SU-DHL-6 (cell line): ENCODE results near the gene RETN.

Experiments used
- H2AFZ ChIP-seq: fragments of 200-600 bp; sonication (generic); 2 replicates; pipeline ENCODE4 v1.6.1; 2014; ENCODE audit warnings: low read depth, mild to moderate bottlenecking, moderate library complexity, mixed read lengths, antibody characterized with exemption, low read length; ENCODE audit not compliant: severe bottlenecking
- H3F3A ChIP-seq: fragments of 200-600 bp; shearing (Covaris generic); 2 replicates; pipeline ENCODE4 v1.6.0; 2016; ENCODE audit warnings: antibody characterized with exemption, mild to moderate bottlenecking; ENCODE audit not compliant: insufficient read depth
- H3K27ac ChIP-seq: fragments of 200-600 bp; sonication (generic); 2 replicates; pipeline ENCODE4 v1.5.1; 2016; ENCODE audit warnings: low read depth, mild to moderate bottlenecking, low read length, moderate library complexity, mixed read lengths
- H3K27me3 ChIP-seq: fragments of 200-600 bp; sonication (generic), shearing (Covaris generic); 2 replicates; pipeline ENCODE4 v1.6.0; 2014; ENCODE audit warnings: mild to moderate bottlenecking, low read length
- H3K36me3 ChIP-seq: fragments of 200-600 bp; sonication (generic); 2 replicates; pipeline ENCODE4 v1.6.1; 2014; ENCODE audit warnings: mild to moderate bottlenecking, low read length, mixed read lengths
- H3K4me2 ChIP-seq: fragments of 300-600, 200-600 bp; shearing (Covaris generic), sonication (generic); 2 replicates; pipeline ENCODE4 v1.6.0; 2014; ENCODE audit warnings: low read length, low read depth, mild to moderate bottlenecking; ENCODE audit not compliant: poor library complexity, severe bottlenecking
- H3K4me3 ChIP-seq: fragments of 200-600 bp; sonication (generic); 2 replicates; pipeline ENCODE4 v1.5.1; 2014; ENCODE audit warnings: antibody characterized with exemption, low read length, mild to moderate bottlenecking, mixed read lengths; ENCODE audit not compliant: insufficient read depth, poor library complexity, severe bottlenecking
- H3K79me2 ChIP-seq: fragments of 200-600 bp; sonication (generic); 2 replicates; pipeline ENCODE4 v1.6.1; 2014; ENCODE audit warnings: mild to moderate bottlenecking, low read length, moderate library complexity; ENCODE audit not compliant: insufficient read depth
- H3K9ac ChIP-seq: fragments of 200-600 bp; sonication (generic); 2 replicates; pipeline ENCODE4 v1.7.0; 2014; ENCODE audit warnings: mild to moderate bottlenecking, low read length
- H3K9me2 ChIP-seq: fragments of 200-600 bp; sonication (generic); replicated peaks from 2 replicates; pipeline ENCODE4 v1.6.1; 2014; ENCODE audit warnings: low read length; ENCODE audit not compliant: insufficient read depth
- H3K9me3 ChIP-seq: fragments of 200-600 bp; sonication (generic); 2 replicates; pipeline ENCODE4 v1.6.1; 2014; ENCODE audit warnings: low read length, mixed read lengths; ENCODE audit not compliant: insufficient read depth
- H4K20me1 ChIP-seq: fragments of 200-600 bp; sonication (generic); 2 replicates; pipeline ENCODE4 v1.6.1; 2014; ENCODE audit warnings: low read depth, mild to moderate bottlenecking, antibody characterized with exemption, low read length, moderate library complexity, mixed read lengths
- CTCF ChIP-seq: fragments of 200-600 bp; sonication (generic); IDR thresholded peaks from one replicate; pipeline ENCODE4 v1.5.1; 2017; ENCODE audit warnings: antibody characterized with exemption, mild to moderate bottlenecking, low read length, moderate library complexity; ENCODE audit not compliant: insufficient read depth, poor library complexity, severe bottlenecking
- EZH2phosphoT487 ChIP-seq: fragments of 200-600 bp; sonication (generic), shearing (Covaris generic); conservative IDR thresholded peaks from 2 replicates; pipeline ENCODE4 v1.6.1; 2018; ENCODE audit warnings: mild to moderate bottlenecking, antibody characterized with exemption, low read length, moderate library complexity, mixed read lengths

Gene RETN

GRCh38 chr19:7694499-7694898 is 25.6 kb downstream of the RETN start:
- no peaks in the 10 kb centered on the region for H3K36me3 ChIP-seq
- no peaks in the 10 kb centered on the region for H3K79me2 ChIP-seq
- no peaks in the 10 kb centered on the region for H3K9me3 ChIP-seq
- no peak overlapping the region for H2AFZ ChIP-seq
- no peak overlapping the region for H3K27ac ChIP-seq
- no peak for TF ChIP-seq CTCF
- no peak for TF ChIP-seq EZH2phosphoT487
- no peaks in the 10 kb centered on the region for H4K20me1 ChIP-seq
- H3K9me2 ChIP-seq: no peaks in the 10 kb centered on the region
- H3F3A ChIP-seq: no peaks in the 10 kb centered on the region
- no peak overlapping the region for H3K4me2 ChIP-seq
- no peak overlapping the region for H3K4me3 ChIP-seq
- H3K9ac ChIP-seq: no peak overlapping the region
- no peaks in the 10 kb centered on the region for H3K27me3 ChIP-seq

- no peaks in the 10 kb centered on the region for H3F3A ChIP-seq
- no peaks in the 10 kb centered on the region for H3K9me3 ChIP-seq
- no peak overlapping the region for H3K9ac ChIP-seq
- no peak overlapping the region for H3K27ac ChIP-seq
- no peaks in the 10 kb centered on the region for H3K27me3 ChIP-seq
- H3K36me3 ChIP-seq: no peaks in the 10 kb centered on the region
- H3K4me3 ChIP-seq: no peak overlapping the region
- TF ChIP-seq CTCF (no peak), EZH2phosphoT487 (no peak)
- no peak overlapping the region for H2AFZ ChIP-seq
- no peaks in the 10 kb centered on the region for H3K9me2 ChIP-seq
- H4K20me1 ChIP-seq: no peaks in the 10 kb centered on the region
- no peaks in the 10 kb centered on the region for H3K79me2 ChIP-seq
- H3K4me2 ChIP-seq: no peak overlapping the region
These were observed 29.0 kb downstream of the RETN start for GRCh38 chr19:7697721-7698287.

- no peak overlapping the region for H3K4me3 ChIP-seq
- H3K9me2 ChIP-seq: no peaks in the 10 kb centered on the region
- H3K79me2 ChIP-seq: no peaks in the 10 kb centered on the region
- no peak overlapping the region for H3K4me2 ChIP-seq
- H2AFZ ChIP-seq: no peak overlapping the region
- H3K36me3 ChIP-seq: no peaks in the 10 kb centered on the region
- TF ChIP-seq CTCF (no peak), EZH2phosphoT487 (no peak)
- no peaks in the 10 kb centered on the region for H3F3A ChIP-seq
- no peak overlapping the region for H3K27ac ChIP-seq
- H4K20me1 ChIP-seq: no peaks in the 10 kb centered on the region
- H3K27me3 ChIP-seq: no peaks in the 10 kb centered on the region
- no peak overlapping the region for H3K9ac ChIP-seq
- H3K9me3 ChIP-seq: no peaks in the 10 kb centered on the region
These were observed 29.7 kb downstream of the RETN start for GRCh38 chr19:7698583-7698982.
